HCT116 (cell line): ENCODE results near the gene OR1D2.
"Not testable (repeated sequence)": the region's sequence is repeated elsewhere in the genome, so short reads cannot be mapped to it uniquely, and the experiment has no call there.

Source experiments
- CEBPB ChIP-seq: IDR thresholded peaks from 2 replicates; pipeline ENCODE4 v1.6.1; 2012; ENCODE audit warnings: low read depth
- CTCF ChIP-seq, 3 experiments: fragments of 200-600 bp in 1 of 3; sonication (generic) in 1 of 3; IDR thresholded peaks in 2 of 3; conservative IDR thresholded peaks in 1 of 3; 2 replicates each; pipeline ENCODE4 v1.5.1; 2012 to 2017; ENCODE audit warnings: low read depth in 2 of 3, low read length in 2 of 3, antibody characterized with exemption in 1 of 3, borderline replicate concordance in 1 of 3, control low read depth in 1 of 3, mild to moderate bottlenecking in 1 of 3, mixed read lengths in 1 of 3, mixed run types in 1 of 3, moderate library complexity in 1 of 3; ENCODE audit not compliant: insufficient read depth in 1 of 3
- EZH2 ChIP-seq: fragments of 200-600 bp; sonication (generic); IDR thresholded peaks from 2 replicates; pipeline ENCODE4 v1.6.1; 2017; ENCODE audit warnings: antibody characterized with exemption, mixed run types
- EZH2phosphoT487 ChIP-seq: fragments of 200-600 bp; IDR thresholded peaks from 2 replicates; pipeline ENCODE4 v1.6.1; 2018; ENCODE audit warnings: antibody characterized with exemption, borderline replicate concordance
- SP1 ChIP-seq: IDR thresholded peaks from 2 replicates; pipeline ENCODE4 v1.6.1; 2012; ENCODE audit warnings: low read depth

- not testable (repeated sequence) for TF ChIP-seq EZH2phosphoT487; CTCF (IDR thresholded peaks at IDR 0.05 in 2 of 3, conservative IDR thresholded peaks at IDR 0.05 in 1 of 3; ENCODE audit: borderline replicate concordance in 1 of 3, insufficient read depth in 1 of 3, low read depth in 2 of 3, low read length in 2 of 3); SP1; CEBPB; EZH2
These were observed 41.3 kb downstream of the OR1D2 start for GRCh38 chr17:3062824-3063377.
